SIG-M5 (cell line): ENCODE data around the gene CCNB2.

Source experiments
- DNase-seq: peaks from one replicate; lab custom pipeline; 2025; lab: John Stamatoyannopoulos, UW

CCNB2 gene

GRCh38 chr15:59166601-59167265, 61.8 kb downstream of the CCNB2 start:
- DNase-seq: no peak

DNA sequence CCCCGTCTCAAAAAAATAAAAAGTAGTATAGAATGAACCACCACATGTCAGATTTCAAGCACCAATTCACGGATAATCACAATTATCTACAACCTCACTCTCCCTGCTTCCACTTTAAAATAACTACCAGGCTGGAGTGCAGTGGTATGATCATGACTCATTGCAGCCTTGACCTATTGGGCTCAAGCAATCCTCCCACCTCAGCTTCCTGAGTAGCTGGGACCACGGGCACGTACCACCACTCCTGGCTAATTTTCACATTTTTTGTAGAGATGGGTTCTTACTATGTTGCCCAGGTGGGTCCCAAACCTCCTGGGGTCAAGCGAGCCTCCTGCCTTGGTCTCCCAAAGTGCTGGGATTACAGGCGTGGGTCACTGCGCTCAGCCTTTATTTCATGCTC, 63.6 kb downstream of the CCNB2 start:
- DNase-seq: no peak

GRCh38 chr15:59169251-59169708, 64.3 kb downstream of the CCNB2 start:
- DNase-seq: no peak

DNA sequence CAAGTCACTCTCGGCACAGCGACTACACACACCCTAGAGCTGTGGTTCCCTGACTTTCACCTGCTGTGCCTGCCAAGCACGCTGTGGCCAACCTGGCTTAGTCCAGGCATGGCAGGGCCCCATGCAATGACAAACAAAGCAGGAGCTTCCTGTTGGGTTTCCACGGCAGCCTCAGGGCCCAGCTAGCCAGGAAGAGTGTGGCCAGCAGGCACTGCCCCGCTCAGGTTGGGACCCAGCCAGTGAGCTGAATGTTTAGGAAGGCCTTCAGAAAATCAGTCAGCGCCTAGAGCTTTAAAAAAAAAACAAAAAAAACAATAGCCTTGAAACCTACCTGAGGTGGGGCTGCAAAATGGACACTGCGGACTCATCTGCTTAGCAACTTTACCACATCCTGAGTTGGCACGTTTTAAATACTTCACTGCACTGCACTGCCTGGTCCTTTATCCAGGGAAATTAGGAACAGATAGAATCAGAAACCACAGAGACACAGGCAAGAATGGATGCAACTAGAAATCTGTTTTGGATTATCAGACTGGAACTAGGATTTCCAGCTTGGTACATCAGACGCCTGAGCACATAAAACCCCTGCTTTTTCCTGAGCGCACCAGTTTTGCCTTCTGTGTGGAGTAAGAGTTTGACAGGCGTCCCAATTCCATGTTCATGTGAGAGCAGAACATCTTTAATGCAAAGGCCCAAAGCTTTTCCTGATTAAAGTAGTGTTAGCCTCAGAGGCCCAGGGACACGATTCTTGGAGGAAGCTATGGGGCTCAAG, 65.5 kb downstream of the CCNB2 start:
- DNase-seq: no peak

GRCh38 chr15:59171067-59171397, 66.1 kb downstream of the CCNB2 start:
- no peak for DNase-seq

DNA sequence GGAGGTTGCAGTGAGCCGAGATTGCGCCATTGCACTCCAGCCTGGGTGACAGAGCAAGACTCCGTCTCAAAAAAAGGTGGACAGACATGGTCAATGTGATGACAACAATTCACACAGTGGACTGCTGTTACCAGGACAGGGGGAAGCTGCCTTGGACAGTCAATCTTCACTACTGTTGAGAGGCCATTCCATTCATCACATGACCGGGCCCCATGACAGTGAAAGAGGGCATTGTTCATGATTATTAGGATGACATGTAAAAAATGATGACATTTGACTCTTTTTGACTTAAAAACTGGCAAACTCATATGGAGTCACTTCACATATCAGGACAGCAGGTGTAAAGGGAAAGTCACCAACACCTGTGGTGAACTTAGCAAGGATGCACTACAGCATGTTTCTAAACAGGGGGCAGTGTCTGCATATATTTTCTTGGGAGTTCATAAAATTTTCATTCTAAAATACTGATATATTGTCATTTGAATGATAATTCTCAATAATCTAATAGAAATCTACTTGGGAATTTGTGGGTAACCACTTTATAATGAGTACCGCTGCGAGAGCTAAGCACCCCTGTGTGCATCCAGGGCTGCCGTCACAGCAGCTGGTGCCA, 67.4 kb downstream of the CCNB2 start:
- DNase-seq: no peak

- no peak for DNase-seq
These were observed 68.2 kb downstream of the CCNB2 start for GRCh38 chr15:59173194-59173593.

- no peak for DNase-seq
These were observed 69.3 kb downstream of the CCNB2 start for GRCh38 chr15:59174151-59174834.
